HG03139 (cell line): ENCODE measurements around the gene FBXL17.

Source experiments
- ATAC-seq: cut with Tn5 transposase; IDR thresholded peaks from one replicate; pipeline ENCODE4 v1.9.1; 2021; ENCODE audit not compliant: unreplicated experiment

The FBXL17 gene

GRCh38 chr5:108255468-108255867, 126.4 kb downstream of the FBXL17 start:
- no peak for ATAC-seq

GRCh38 chr5:108251350-108251749, 130.5 kb downstream of the FBXL17 start:
- no peak for ATAC-seq

GRCh38 chr5:108249785-108250426, 132.0 kb downstream of the FBXL17 start:
- ATAC-seq: no peak

GRCh38 chr5:108249095-108249784, 132.7 kb downstream of the FBXL17 start:
- ATAC-seq: no peak

GRCh38 chr5:108238936-108239887, 142.7 kb downstream of the FBXL17 start:
- no peak for ATAC-seq

GRCh38 chr5:108238461-108238860, 143.4 kb downstream of the FBXL17 start:
- no peak for ATAC-seq

- no peak for ATAC-seq
Observed at GRCh38 chr5:108233617-108234155, 148.2 kb downstream of the FBXL17 start.

- no peak for ATAC-seq
Observed at GRCh38 chr5:108232805-108233204, 149.1 kb downstream of the FBXL17 start.

GRCh38 chr5:108222011-108222410, 159.9 kb downstream of the FBXL17 start:
- no peak for ATAC-seq

GRCh38 chr5:108220834-108221233, 161.1 kb downstream of the FBXL17 start:
- ATAC-seq: no peak

- no peak for ATAC-seq
Observed at GRCh38 chr5:108216890-108217289, 165.0 kb downstream of the FBXL17 start.

GRCh38 chr5:108214857-108215256, 167.0 kb downstream of the FBXL17 start:
- ATAC-seq: no peak

- no peak for ATAC-seq
Observed at GRCh38 chr5:108212775-108213346, 169.0 kb downstream of the FBXL17 start.

- no peak for ATAC-seq
Observed at GRCh38 chr5:108206707-108207106, 175.2 kb downstream of the FBXL17 start.

GRCh38 chr5:108201721-108202120, 180.2 kb downstream of the FBXL17 start:
- ATAC-seq: no peak

GRCh38 chr5:108196276-108196675, 185.6 kb downstream of the FBXL17 start:
- no peak for ATAC-seq

- ATAC-seq: no peak
Observed at GRCh38 chr5:108193021-108193795, 188.7 kb downstream of the FBXL17 start.

- no peak for ATAC-seq
Observed at GRCh38 chr5:108184940-108185339, 197.0 kb downstream of the FBXL17 start.

- ATAC-seq: no peak
Observed at GRCh38 chr5:108181975-108182374, 199.9 kb downstream of the FBXL17 start.

- ATAC-seq: no peak
Observed at GRCh38 chr5:108174286-108174685, 207.6 kb downstream of the FBXL17 start.
